ENCODE data around the gene KDM2B. TPM values are rescaled to one million over a fixed set of nuclear protein-coding genes. Genes with fewer than 3 reads are reported as not detected.

Gene KDM2B
- total RNA-seq, 4 donors from 2014 or later = 20.7 to 26.3 (median 23.9) TPM

- TF ChIP-seq, protein P1, sequence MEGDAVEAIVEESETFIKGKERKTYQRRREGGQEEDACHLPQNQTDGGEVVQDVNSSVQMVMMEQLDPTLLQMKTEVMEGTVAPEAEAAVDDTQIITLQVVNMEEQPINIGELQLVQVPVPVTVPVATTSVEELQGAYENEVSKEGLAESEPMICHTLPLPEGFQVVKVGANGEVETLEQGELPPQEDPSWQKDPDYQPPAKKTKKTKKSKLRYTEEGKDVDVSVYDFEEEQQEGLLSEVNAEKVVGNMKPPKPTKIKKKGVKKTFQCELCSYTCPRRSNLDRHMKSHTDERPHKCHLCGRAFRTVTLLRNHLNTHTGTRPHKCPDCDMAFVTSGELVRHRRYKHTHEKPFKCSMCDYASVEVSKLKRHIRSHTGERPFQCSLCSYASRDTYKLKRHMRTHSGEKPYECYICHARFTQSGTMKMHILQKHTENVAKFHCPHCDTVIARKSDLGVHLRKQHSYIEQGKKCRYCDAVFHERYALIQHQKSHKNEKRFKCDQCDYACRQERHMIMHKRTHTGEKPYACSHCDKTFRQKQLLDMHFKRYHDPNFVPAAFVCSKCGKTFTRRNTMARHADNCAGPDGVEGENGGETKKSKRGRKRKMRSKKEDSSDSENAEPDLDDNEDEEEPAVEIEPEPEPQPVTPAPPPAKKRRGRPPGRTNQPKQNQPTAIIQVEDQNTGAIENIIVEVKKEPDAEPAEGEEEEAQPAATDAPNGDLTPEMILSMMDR (IDR thresholded peaks at IDR 0.05) = no peak
- TF ChIP-seq POLR2A (IDR thresholded peaks at IDR 0.05) = no peak
- no peaks in the 10 kb centered on the region for H3K4me1 ChIP-seq
- intact Hi-C loops (cut with DNase I) = no loop called here
- H3K9me3 ChIP-seq = no peaks in the 10 kb centered on the region
- 64 to 67% methylated on average over 13 to 14 of the region's 16 CpGs for WGBS, 2 donors
- H3K4me3 ChIP-seq = no peak overlapping the region
- peaks cover 0 to 43% (median 0%) of the 10 kb centered on the region in 3 donors for H3K36me3 ChIP-seq
- H3K27ac ChIP-seq = no peak overlapping the region
- H3K27me3 ChIP-seq = no peaks in the 10 kb centered on the region
- no peak for DNase-seq
These were observed 66.6 kb downstream of the KDM2B start for GRCh38 chr12:121514184-121514742.

DNA sequence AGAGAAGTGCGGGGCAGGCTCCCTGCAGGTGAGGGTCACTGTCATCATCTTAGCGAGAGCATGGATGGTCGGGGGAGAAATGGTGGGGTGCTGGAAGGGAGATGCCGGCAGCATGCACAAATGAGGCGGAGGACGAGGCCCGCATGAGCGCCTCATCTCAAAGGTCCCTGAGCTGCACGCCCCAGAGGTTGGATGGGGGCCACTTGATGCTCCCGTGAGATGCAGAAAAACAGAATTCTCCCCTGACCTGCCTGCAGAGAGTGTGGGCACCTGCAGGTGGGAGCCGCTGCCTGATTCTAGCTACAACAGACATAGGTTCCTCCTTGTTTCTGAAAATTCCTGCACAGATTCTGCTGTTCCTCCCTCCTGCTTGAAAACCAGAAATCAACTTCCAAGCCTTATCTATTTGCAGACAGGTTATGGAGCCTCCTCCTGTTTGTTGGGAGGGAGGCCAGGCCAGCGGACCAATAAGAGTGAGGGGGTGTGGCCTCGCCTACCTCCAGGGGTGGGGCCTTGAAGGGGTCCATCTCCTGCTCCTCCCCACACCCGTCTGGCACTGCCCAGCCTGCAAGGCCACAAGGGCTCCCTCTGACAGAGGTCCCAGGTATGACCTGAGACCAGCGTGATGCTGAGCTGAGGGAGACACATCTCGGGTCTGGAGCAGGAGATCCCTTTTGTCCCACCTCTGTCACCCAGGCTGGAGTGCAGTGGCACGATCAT lies 67.2 kb downstream of the KDM2B start:
- 84 to 91% methylated on average over 12 to 14 of the region's 17 CpGs for WGBS, 2 donors
- no peak overlapping the region for H3K27ac ChIP-seq
- no peaks in the 10 kb centered on the region for H3K9me3 ChIP-seq
- TF ChIP-seq, protein P1 (IDR thresholded peaks at IDR 0.05) = no peak
- no peak for TF ChIP-seq POLR2A (IDR thresholded peaks at IDR 0.05)
- peaks cover 0 to 43% (median 3%) of the 10 kb centered on the region in 3 donors for H3K36me3 ChIP-seq
- H3K4me1 ChIP-seq = no peaks in the 10 kb centered on the region
- no peaks in the 10 kb centered on the region for H3K27me3 ChIP-seq
- no peak for DNase-seq
- H3K4me3 ChIP-seq = no peak overlapping the region
- intact Hi-C loops (cut with DNase I) = no loop called here

DNA sequence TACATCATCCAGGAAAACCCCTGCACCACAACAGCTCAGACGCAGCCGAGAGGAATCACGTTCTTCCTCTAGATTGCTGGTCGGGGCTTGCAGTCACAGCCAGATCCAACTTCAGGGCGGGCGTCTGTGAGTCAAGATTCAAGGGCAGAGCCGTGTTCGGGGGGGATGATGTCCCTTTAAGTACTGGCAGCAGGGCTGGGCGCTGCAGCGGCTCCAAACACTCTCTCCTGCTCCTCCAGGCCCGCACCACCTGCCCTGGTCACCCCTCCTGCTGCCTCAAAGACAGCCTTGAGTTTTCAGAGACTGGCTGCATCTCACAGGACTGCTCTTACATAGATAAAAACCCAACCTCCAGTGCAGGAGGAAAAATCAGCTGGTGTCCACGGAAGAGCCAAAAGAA lies 68.3 kb downstream of the KDM2B start:
- no peaks in the 10 kb centered on the region for H3K27me3 ChIP-seq
- WGBS, 2 donors = 55 to 65% methylated on average over 11 to 12 of the region's 12 CpGs
- DNase-seq = no peak

DNA sequence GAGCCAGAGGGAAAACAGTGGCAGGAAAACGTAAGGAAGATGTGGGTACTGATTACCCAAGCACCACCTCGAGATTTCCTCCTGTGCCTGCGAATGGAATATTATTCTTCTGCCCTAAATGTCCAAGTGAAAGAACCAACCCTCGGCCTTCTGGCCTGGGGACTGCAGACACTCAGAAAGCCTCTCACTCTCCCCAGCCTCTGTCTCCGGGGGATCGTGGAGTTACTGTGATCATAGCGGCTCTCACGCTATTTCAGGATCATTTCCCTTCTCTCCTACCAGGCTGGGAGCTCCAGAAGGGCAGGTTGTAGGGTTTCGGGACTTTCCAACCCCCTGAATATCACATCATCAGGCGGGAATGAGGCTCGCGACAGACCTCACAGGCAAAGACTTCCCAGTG lies 68.9 kb downstream of the KDM2B start:
- no peaks in the 10 kb centered on the region for H3K4me1 ChIP-seq
- H3K36me3 ChIP-seq = peaks cover 0 to 56% (median 3%) of the 10 kb centered on the region in 3 donors
- H3K27ac ChIP-seq = peak overlapping the region in 1 of 4 donors; percentile 14
- H3K9me3 ChIP-seq = no peaks in the 10 kb centered on the region
- WGBS, 2 donors = 47 to 75% methylated on average over 5 to 7 of the region's 12 CpGs
- no peaks in the 10 kb centered on the region for H3K27me3 ChIP-seq
- no peak overlapping the region for H3K4me3 ChIP-seq
- no peak for TF ChIP-seq POLR2A (IDR thresholded peaks at IDR 0.05)
- TF ChIP-seq, protein P1 (IDR thresholded peaks at IDR 0.05) = no peak
- no peak for DNase-seq
- intact Hi-C loops (cut with DNase I) = no loop called here

More for the DNA sequence above, 68.3 kb downstream of the KDM2B start:
- intact Hi-C loops (cut with DNase I) = no loop called here
- TF ChIP-seq, protein P1 (IDR thresholded peaks at IDR 0.05) = no peak
- no peak for TF ChIP-seq POLR2A (IDR thresholded peaks at IDR 0.05)
- Histone ChIP-seq H3K4me3 (no peak overlapping the region), H3K27ac (no peak overlapping the region), H3K4me1 (no peaks in the 10 kb centered on the region), H3K9me3 (no peaks in the 10 kb centered on the region), H3K36me3 (peaks cover 0 to 51% (median 3%) of the 10 kb centered on the region in 3 donors)

GRCh38 chr12:121509339-121509738 lies 71.5 kb downstream of the KDM2B start:
- H3K4me1 ChIP-seq = no peaks in the 10 kb centered on the region
- no peak overlapping the region for H3K4me3 ChIP-seq
- H3K9me3 ChIP-seq = no peaks in the 10 kb centered on the region
- WGBS, 2 donors = 100% methylated on average over 1 to 4 of the region's 16 CpGs
- TF ChIP-seq, protein P1 (IDR thresholded peaks at IDR 0.05) = no peak
- no peak for TF ChIP-seq POLR2A (IDR thresholded peaks at IDR 0.05)
- DNase-seq = no peak
- H3K27me3 ChIP-seq = no peaks in the 10 kb centered on the region
- peaks cover 0 to 56% (median 3%) of the 10 kb centered on the region in 3 donors for H3K36me3 ChIP-seq
- no peak overlapping the region for H3K27ac ChIP-seq
- intact Hi-C loops (cut with DNase I) = no loop called here

All from esophagus squamous epithelium (tissue), 5 donors.